Suprapubic skin (tissue), 4 donors: ENCODE results near the gene ZNF598. TPM values are rescaled to one million over a fixed set of nuclear protein-coding genes. Genes with fewer than 3 reads are reported as not detected.
A peak's percentile ranks its signal among the peaks of the same experiment; 100 is the strongest.

ENCODE experiments used
- DNase-seq, 2 donors: peaks; one replicate each; pipeline ENCODE4 v3.0.0-alpha.2; 2019; ENCODE audit warnings: low spot score in 2 of 2
- H3K27ac ChIP-seq: fragments of 200-600 bp; sonication (generic); one replicate; pipeline ENCODE4 v1.5.1; 2019
- H3K27me3 ChIP-seq: fragments of 200-600 bp; sonication (generic); one replicate; pipeline ENCODE4 v1.5.1; 2019
- H3K36me3 ChIP-seq: fragments of 200-600 bp; sonication (generic); one replicate; pipeline ENCODE4 v1.5.1; 2019
- H3K4me1 ChIP-seq: fragments of 200-600 bp; sonication (generic); one replicate; pipeline ENCODE4 v1.5.1; 2019
- H3K4me3 ChIP-seq: fragments of 200-600 bp; sonication (generic); one replicate; pipeline ENCODE4 v1.5.1; 2019; ENCODE audit warnings: mild to moderate bottlenecking
- H3K9me3 ChIP-seq: fragments of 200-600 bp; sonication (generic); one replicate; pipeline ENCODE4 v1.5.1; 2019
- EP300 ChIP-seq: sonication (generic); formaldehyde crosslinking; IDR thresholded peaks from one replicate; pipeline ENCODE4 v1.6.1; 2017; ENCODE audit warnings: antibody characterized with exemption
- POLR2A ChIP-seq, 2 donors: fragments of 450-650 bp; IDR thresholded peaks; one replicate each; pipeline ENCODE4 v1.6.1; 2017; ENCODE audit warnings: antibody characterized with exemption in 2 of 2, mild to moderate bottlenecking in 2 of 2, moderate library complexity in 2 of 2
- POLR2AphosphoS5 ChIP-seq, 3 donors: sonication (generic); formaldehyde crosslinking; IDR thresholded peaks; one replicate each; pipeline ENCODE4 v1.6.1; 2017; ENCODE audit warnings: antibody characterized with exemption in 3 of 3
- WGBS: methylation state at CpG from one replicate; pipeline ENCODE4 v1.1.5; 2018; 5-methylcytosine and 5-hydroxymethylcytosine counted together
- total RNA-seq, 4 donors: library from RNA; depleted of rRNA; stranded (reverse); fragments of >200 nt; gene quantifications; one replicate each; pipeline ENCODE4 v1.1.0, GENCODE V29; 2016
- TF ChIP-seq, protein P1 (sequence below), 2 donors: fragments of 200-600 bp in 1 of 2; fragments of 450-650 bp in 1 of 2; sonication (generic) in 1 of 2; IDR thresholded peaks; one replicate each; pipeline ENCODE4 v1.5.1; 2016 to 2019; ENCODE audit warnings: antibody characterized with exemption in 2 of 2, mild to moderate bottlenecking in 1 of 2, moderate library complexity in 1 of 2

The ZNF598 gene
- total RNA-seq, 4 donors from 2014 or later: 69.4 to 103 (median 84.0) TPM

DNA sequence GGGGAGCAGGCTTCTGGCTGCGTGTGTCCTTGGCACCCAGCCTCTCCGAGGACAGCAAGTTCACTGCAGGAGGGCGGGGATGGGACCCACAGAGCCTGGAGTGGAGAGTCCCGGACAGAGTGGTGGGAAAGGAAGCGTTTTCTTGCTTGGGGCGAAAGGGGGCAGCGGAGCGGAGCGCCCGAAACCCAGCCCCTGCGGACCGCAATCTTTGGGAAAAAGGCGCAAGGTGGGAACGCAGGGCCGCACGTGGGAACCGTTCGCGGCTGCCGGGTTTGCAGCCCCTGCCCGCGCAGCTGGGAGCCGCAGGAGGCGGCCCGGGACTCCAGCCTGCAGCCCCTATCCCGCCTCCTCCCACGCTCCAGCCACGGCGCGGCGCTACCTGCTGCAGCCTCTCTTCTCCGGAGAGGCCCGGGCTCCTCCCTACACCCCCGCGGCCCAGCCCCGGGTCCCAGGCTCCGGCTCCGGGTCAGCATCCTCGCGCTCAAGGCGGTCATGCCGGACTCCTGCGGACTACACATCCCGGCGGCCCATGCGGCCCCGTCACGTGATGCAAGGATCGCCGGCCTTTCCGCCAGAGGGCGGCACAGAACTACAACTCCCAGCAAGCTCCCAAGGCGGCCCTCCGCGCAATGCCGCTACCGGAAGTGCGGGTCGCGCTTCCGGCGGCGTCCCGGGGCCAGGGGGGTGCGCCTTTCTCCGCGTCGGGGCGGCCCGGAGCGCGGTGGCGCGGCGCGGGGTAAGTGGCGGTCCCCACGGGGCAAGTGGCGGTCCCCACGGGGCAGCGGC lies 37.9 kb upstream of the ZNF598 start, which contains the start of the genes NTHL1 and TSC2:
Gene NTHL1 (minus strand): TSS at position 505 of the 786 bp plus-strand sequence. CDS start 11 bp downstream, at position 494.
Gene TSC2 (plus strand): TSS at position 656 of the 786 bp plus-strand sequence. CDS start 631 bp downstream, outside the sequence.
- TF ChIP-seq EP300 (no peak), POLR2AphosphoS5 (IDR thresholded peaks at IDR 0.05) (peak in 2 of 3 donors; percentile 45 to 54), POLR2A (IDR thresholded peaks at IDR 0.05) (no peak)
- TF ChIP-seq, protein P1, sequence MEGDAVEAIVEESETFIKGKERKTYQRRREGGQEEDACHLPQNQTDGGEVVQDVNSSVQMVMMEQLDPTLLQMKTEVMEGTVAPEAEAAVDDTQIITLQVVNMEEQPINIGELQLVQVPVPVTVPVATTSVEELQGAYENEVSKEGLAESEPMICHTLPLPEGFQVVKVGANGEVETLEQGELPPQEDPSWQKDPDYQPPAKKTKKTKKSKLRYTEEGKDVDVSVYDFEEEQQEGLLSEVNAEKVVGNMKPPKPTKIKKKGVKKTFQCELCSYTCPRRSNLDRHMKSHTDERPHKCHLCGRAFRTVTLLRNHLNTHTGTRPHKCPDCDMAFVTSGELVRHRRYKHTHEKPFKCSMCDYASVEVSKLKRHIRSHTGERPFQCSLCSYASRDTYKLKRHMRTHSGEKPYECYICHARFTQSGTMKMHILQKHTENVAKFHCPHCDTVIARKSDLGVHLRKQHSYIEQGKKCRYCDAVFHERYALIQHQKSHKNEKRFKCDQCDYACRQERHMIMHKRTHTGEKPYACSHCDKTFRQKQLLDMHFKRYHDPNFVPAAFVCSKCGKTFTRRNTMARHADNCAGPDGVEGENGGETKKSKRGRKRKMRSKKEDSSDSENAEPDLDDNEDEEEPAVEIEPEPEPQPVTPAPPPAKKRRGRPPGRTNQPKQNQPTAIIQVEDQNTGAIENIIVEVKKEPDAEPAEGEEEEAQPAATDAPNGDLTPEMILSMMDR (IDR thresholded peaks at IDR 0.05): peak in 1 of 2 donors; percentile 64
- Histone ChIP-seq H3K4me3 (peak within 1 kb of the TSS; percentile 75), H3K9me3 (no peaks in the 10 kb centered on the region), H3K27ac (peak within 1 kb of the TSS; percentile 56), H3K36me3 (peaks cover 18% of the 10 kb centered on the region), H3K4me1 (peaks cover 45% of the 10 kb centered on the region), H3K27me3 (no peaks in the 10 kb centered on the region)
- WGBS: 2% methylated on average over 15 of the region's 81 CpGs
- peak; percentile 97 to 98 for DNase-seq

DNA sequence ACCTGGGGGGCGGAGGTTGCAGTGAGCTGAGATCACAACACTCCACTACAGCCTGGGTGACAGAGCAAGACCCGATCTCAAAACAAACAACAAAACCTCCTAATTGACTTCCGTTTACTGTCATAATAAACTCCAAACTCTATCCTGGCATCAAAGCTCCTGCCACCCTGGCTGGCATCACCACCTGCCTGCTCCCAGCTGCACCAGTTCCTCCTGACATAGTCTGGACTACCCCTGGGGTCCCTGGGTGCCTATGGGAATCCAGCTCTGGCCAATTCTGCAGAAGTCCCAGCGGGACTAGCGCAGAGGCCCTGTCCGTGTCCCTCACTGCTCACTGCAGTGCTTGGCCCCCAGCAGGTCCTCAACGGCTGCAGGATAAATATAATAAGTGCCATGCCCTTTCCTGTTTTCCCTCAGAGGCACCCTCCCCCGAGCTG lies 37.3 kb upstream of the ZNF598 start:
- DNase-seq: peak in 1 of 2 donors; percentile 60
- H3K4me1 ChIP-seq: peaks cover 50% of the 10 kb centered on the region
- WGBS: 23% methylated on average over 7 of the region's 8 CpGs
- no peak for TF ChIP-seq POLR2A (IDR thresholded peaks at IDR 0.05)
- peak overlapping the region; percentile 75 for H3K4me3 ChIP-seq
- H3K9me3 ChIP-seq: no peaks in the 10 kb centered on the region
- H3K27ac ChIP-seq: no peak overlapping the region
- H3K27me3 ChIP-seq: no peaks in the 10 kb centered on the region
- peaks cover 13% of the 10 kb centered on the region for H3K36me3 ChIP-seq

DNA sequence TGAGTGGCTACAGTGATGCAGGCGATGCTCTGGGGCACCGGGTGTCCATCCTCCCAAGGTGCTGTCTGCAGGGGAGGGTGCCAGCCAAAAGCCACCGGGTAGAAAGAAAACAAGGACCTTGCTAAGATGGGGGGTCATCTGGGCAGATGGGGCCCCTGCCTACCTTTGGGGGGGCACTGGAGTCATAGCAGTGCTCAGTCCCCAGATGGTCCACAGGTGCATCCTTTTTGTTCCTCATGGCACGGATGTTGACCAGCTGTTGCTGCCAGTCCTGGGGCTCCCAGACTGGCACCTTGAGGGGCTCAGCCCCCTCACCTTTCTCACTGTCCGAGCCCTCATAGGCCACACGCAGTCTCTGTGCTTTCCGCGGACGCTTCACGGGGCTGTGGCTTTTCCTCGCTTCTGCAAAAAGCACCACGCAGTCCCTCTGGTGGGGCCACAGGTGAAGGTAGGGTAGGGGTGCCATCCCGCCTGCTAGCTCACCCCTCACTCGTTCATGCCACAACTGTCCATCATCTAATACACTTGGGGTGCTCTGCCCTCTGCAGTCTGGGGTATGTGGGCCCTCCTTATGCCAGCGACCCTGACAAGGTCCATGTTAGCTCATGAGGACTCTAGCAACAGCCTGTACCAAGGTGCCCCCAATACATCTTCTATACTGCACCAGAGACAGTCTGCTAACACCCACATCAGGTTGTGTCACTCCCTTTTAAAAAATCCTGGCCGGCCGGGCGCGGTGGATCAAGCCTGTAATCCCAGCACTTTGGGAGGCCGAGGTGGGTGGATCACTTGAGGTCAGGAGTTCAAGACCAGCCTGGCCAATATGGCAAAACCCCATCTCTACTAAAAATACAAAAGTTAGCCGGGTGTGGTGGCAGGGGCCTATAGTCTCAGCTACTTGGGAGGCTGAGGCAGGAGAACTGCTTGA lies 36.6 kb upstream of the ZNF598 start:
- peak overlapping the region; percentile 75 for H3K4me3 ChIP-seq
- H3K27me3 ChIP-seq: no peaks in the 10 kb centered on the region
- DNase-seq: peak in 1 of 2 donors; percentile 59
- 96% methylated on average over 19 of the region's 21 CpGs for WGBS
- no peak overlapping the region for H3K27ac ChIP-seq
- peaks cover 7% of the 10 kb centered on the region for H3K36me3 ChIP-seq
- peaks cover 51% of the 10 kb centered on the region for H3K4me1 ChIP-seq
- TF ChIP-seq POLR2A (IDR thresholded peaks at IDR 0.05): no peak
- TF ChIP-seq POLR2AphosphoS5 (IDR thresholded peaks at IDR 0.05): no peak
- TF ChIP-seq, protein P1 (IDR thresholded peaks at IDR 0.05): no peak
- TF ChIP-seq EP300: no peak
- no peaks in the 10 kb centered on the region for H3K9me3 ChIP-seq

DNA sequence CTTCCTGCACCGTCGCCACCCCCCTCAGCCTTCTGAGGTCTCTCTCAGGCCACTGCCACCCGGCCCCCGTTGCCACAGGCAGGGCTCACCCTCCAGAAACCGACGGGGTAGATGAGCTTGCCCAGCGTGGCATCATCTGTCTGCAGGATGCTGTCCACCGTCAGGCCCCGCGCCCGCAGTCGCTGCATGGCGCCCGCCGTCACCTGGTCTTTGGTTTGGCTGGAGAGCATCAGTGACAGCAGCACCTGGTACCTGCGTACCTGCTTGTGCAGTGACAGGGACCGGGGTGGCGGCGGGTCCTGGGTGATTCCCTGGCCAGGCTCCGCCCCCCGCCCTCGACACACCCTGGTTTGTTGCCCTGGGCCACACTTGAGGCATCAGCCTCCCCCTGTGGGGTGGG lies 34.9 kb upstream of the ZNF598 start:
- Histone ChIP-seq H3K27ac (no peak overlapping the region), H3K4me3 (no peak overlapping the region)

More for the DNA sequence above, 34.9 kb upstream of the ZNF598 start:
- Histone ChIP-seq H3K36me3 (no peaks in the 10 kb centered on the region), H3K4me1 (peaks cover 67% of the 10 kb centered on the region), H3K27me3 (no peaks in the 10 kb centered on the region), H3K9me3 (no peaks in the 10 kb centered on the region)
- DNase-seq: peak in 1 of 2 donors; percentile 61
- TF ChIP-seq POLR2A (IDR thresholded peaks at IDR 0.05): no peak
- TF ChIP-seq, protein P1 (IDR thresholded peaks at IDR 0.05): no peak
- 88% methylated on average over 19 of the region's 22 CpGs for WGBS
